HepG2 (cell line): Measurements from ENCODE around the gene SLU7. TPM values are rescaled to one million over a fixed set of nuclear protein-coding genes. Genes with fewer than 3 reads are reported as not detected.
A peak's percentile ranks its signal among the peaks of the same experiment; 100 is the strongest.

Source experiments
- ARHGAP35 ChIP-seq: sonication (generic); formaldehyde crosslinking; IDR thresholded peaks from 2 replicates; pipeline ENCODE4 v1.9.0; 2022; ENCODE audit warnings: mild to moderate bottlenecking, inconsistent platforms, moderate library complexity, missing genetic modification reagents, borderline replicate concordance
- ATF7-NPFF ChIP-seq: sonication (generic); formaldehyde crosslinking; IDR thresholded peaks from 2 replicates; pipeline ENCODE4 v1.8.1; 2023; ENCODE audit warnings: mild to moderate bottlenecking, low read depth, missing genetic modification reagents, moderate library complexity
- BORCS8-MEF2B ChIP-seq: sonication (generic); formaldehyde crosslinking; IDR thresholded peaks from 2 replicates; pipeline ENCODE4 v1.8.0; 2022; ENCODE audit warnings: mild to moderate bottlenecking, missing genetic modification reagents
- FOXP1 ChIP-seq, 2 experiments: fragments of 450-650 bp in 1 of 2; IDR thresholded peaks; 2 replicates each; pipeline ENCODE4 v1.6.1; 2017 to 2018; ENCODE audit warnings: antibody characterized with exemption in 1 of 2
- HMG20A ChIP-seq: IDR thresholded peaks from 2 replicates; pipeline ENCODE4 v1.6.1; 2016; ENCODE audit warnings: borderline replicate concordance
- MAFF ChIP-seq: IDR thresholded peaks from 2 replicates; pipeline ENCODE4 v1.6.1; 2011; ENCODE audit warnings: low read depth, low read length, improper control_type of control experiment
- MBD4 ChIP-seq: IDR thresholded peaks from 2 replicates; pipeline ENCODE4 v1.6.1; 2012; ENCODE audit warnings: low read length, inconsistent platforms, borderline replicate concordance
- MED8 ChIP-seq: sonication (generic); formaldehyde crosslinking; IDR thresholded peaks from 2 replicates; pipeline ENCODE4 v1.8.1; 2023; ENCODE audit warnings: mild to moderate bottlenecking, missing genetic modification reagents; ENCODE audit not compliant: insufficient replicate concordance
- NAIF1 ChIP-seq: sonication (generic); formaldehyde crosslinking; IDR thresholded peaks from 2 replicates; pipeline ENCODE4 v1.5.0; 2020; ENCODE audit warnings: mild to moderate bottlenecking, missing genetic modification reagents, borderline replicate concordance
- PCBP2 ChIP-seq: fragments of 200-400 bp; formaldehyde crosslinking; optimal IDR thresholded peaks from 2 replicates; pipeline ENCODE3; 2018; ENCODE audit warnings: low read length, low read depth; ENCODE audit not compliant: poor library complexity, severe bottlenecking
- PHB2 ChIP-seq: fragments of 450-650 bp; IDR thresholded peaks from 2 replicates; pipeline ENCODE4 v1.6.1; 2018; ENCODE audit not compliant: partially characterized antibody
- POGZ ChIP-seq: sonication (generic); formaldehyde crosslinking; IDR thresholded peaks from 2 replicates; pipeline ENCODE4 v1.4.0; 2020; ENCODE audit warnings: mild to moderate bottlenecking, missing genetic modification reagents
- PRPF4 ChIP-seq: fragments of 200-400 bp; formaldehyde crosslinking; IDR thresholded peaks from 2 replicates; pipeline ENCODE4 v1.6.1; 2016; ENCODE audit warnings: low read length, low read depth; ENCODE audit not compliant: poor library complexity, severe bottlenecking
- RELA ChIP-seq: sonication (generic); formaldehyde crosslinking; IDR thresholded peaks from 2 replicates; pipeline ENCODE4 v1.4.0; 2020; ENCODE audit warnings: missing genetic modification reagents
- REPIN1 ChIP-seq: sonication (generic); formaldehyde crosslinking; IDR thresholded peaks from 2 replicates; pipeline ENCODE4 v1.8.0; 2022; ENCODE audit warnings: missing genetic modification reagents, low read depth, mild to moderate bottlenecking, borderline replicate concordance
- SP1 ChIP-seq, 2 experiments: fragments of 450-650 bp in 1 of 2; sonication (generic) in 1 of 2; formaldehyde crosslinking in 1 of 2; IDR thresholded peaks; 2 replicates each; pipeline versions ENCODE4 v1.4.0 to v1.6.1; 2016 to 2020; ENCODE audit warnings: missing genetic modification reagents in 1 of 2
- ZNF230 ChIP-seq: sonication (generic); formaldehyde crosslinking; IDR thresholded peaks from 2 replicates; pipeline ENCODE4 v1.4.0; 2020; ENCODE audit warnings: mild to moderate bottlenecking, missing genetic modification reagents
- ZNF333 ChIP-seq: sonication (generic); formaldehyde crosslinking; IDR thresholded peaks from 2 replicates; pipeline ENCODE4 v1.4.0; 2020; ENCODE audit warnings: mild to moderate bottlenecking, missing genetic modification reagents, borderline replicate concordance
- ZNF460 ChIP-seq: sonication (generic); formaldehyde crosslinking; IDR thresholded peaks from 2 replicates; pipeline ENCODE4 v1.5.1; 2020; ENCODE audit warnings: missing genetic modification reagents, mild to moderate bottlenecking, borderline replicate concordance
- ZNF746 ChIP-seq: sonication (generic); formaldehyde crosslinking; IDR thresholded peaks from 2 replicates; pipeline ENCODE4 v1.8.0; 2022; ENCODE audit warnings: mild to moderate bottlenecking, missing genetic modification reagents
- polyA plus RNA-seq, 8 experiments: library from polyadenylated mRNA; depleted of rRNA in 3 of 8; stranded (reverse) in 7 of 8; unstranded in 1 of 8; fragments of >200 nt; fragmentation: Illumina TruSeq in 4 of 8; extraction: Trizol in 4 of 8; gene quantifications; 2 replicates each; pipeline versions ENCODE4 v1.2.1 to v1.2.3, GENCODE V29; 2011 to 2016; ENCODE audit warnings: low read depth in 4 of 8, missing spikeins in 1 of 8, mixed read lengths in 1 of 8; ENCODE audit not compliant: insufficient read depth in 1 of 8
- total RNA-seq, 5 experiments: library from RNA; depleted of rRNA; stranded (reverse); fragments of >200 nt; fragmentation: Illumina TruSeq; extraction: Trizol; gene quantifications; 2 replicates each; pipeline ENCODE4 v1.2.3, GENCODE V29; 2016; ENCODE audit warnings: low read depth in 1 of 5
- TF ChIP-seq, protein P1 (sequence below), 2 experiments: IDR thresholded peaks; 2 replicates each; pipeline ENCODE4 v1.6.1; 2011 to 2012; ENCODE audit warnings: low read length in 2 of 2, borderline replicate concordance in 1 of 2, low read depth in 1 of 2, mild to moderate bottlenecking in 1 of 2, moderate library complexity in 1 of 2
- TF ChIP-seq, protein P2 (sequence below): sonication (generic); formaldehyde crosslinking; IDR thresholded peaks from 2 replicates; pipeline ENCODE4 v1.8.1; 2023; ENCODE audit warnings: mild to moderate bottlenecking, inconsistent platforms, moderate library complexity, missing genetic modification reagents, borderline replicate concordance
- TF ChIP-seq, protein P3 (sequence below): sonication (generic); formaldehyde crosslinking; IDR thresholded peaks from 2 replicates; pipeline ENCODE4 v1.8.1; 2023; ENCODE audit warnings: mild to moderate bottlenecking, missing genetic modification reagents

The SLU7 gene
- total and polyA plus RNA-seq, 2 of the 13 experiments (the other 11 are each of a cell fraction or from before 2014, with no cell fraction given): 24.0 to 39.2 TPM

DNA sequence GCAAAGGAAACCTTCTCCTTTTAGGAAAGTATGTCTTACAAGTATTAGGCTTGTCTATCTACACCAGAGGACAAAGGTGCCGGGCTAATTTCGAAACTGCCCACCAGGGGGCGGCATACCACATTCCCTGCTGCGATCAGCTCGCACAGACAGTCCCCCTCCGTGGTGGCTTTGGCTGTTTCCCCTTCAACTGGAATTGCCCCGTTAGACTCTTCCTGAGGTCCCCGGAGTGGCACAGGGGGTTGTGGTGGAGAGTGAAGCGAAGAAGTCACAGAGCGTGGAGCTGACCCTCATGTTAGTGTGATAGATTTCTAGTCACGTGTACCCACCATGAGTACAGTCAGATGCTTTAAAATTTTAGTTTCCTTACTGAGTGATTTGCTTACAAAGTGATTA lies 20.3 kb upstream of the SLU7 start (continued):
- TF ChIP-seq, protein P1, sequence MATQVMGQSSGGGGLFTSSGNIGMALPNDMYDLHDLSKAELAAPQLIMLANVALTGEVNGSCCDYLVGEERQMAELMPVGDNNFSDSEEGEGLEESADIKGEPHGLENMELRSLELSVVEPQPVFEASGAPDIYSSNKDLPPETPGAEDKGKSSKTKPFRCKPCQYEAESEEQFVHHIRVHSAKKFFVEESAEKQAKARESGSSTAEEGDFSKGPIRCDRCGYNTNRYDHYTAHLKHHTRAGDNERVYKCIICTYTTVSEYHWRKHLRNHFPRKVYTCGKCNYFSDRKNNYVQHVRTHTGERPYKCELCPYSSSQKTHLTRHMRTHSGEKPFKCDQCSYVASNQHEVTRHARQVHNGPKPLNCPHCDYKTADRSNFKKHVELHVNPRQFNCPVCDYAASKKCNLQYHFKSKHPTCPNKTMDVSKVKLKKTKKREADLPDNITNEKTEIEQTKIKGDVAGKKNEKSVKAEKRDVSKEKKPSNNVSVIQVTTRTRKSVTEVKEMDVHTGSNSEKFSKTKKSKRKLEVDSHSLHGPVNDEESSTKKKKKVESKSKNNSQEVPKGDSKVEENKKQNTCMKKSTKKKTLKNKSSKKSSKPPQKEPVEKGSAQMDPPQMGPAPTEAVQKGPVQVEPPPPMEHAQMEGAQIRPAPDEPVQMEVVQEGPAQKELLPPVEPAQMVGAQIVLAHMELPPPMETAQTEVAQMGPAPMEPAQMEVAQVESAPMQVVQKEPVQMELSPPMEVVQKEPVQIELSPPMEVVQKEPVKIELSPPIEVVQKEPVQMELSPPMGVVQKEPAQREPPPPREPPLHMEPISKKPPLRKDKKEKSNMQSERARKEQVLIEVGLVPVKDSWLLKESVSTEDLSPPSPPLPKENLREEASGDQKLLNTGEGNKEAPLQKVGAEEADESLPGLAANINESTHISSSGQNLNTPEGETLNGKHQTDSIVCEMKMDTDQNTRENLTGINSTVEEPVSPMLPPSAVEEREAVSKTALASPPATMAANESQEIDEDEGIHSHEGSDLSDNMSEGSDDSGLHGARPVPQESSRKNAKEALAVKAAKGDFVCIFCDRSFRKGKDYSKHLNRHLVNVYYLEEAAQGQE (IDR thresholded peaks at IDR 0.05; ENCODE audit: borderline replicate concordance in 1 of 2, low read depth in 1 of 2, low read length in 2 of 2): no peak
- TF ChIP-seq PCBP2: no peak
- TF ChIP-seq ZNF333 (CRISPR knock-in tag): no peak
- TF ChIP-seq NAIF1: no peak
- TF ChIP-seq, protein P2, sequence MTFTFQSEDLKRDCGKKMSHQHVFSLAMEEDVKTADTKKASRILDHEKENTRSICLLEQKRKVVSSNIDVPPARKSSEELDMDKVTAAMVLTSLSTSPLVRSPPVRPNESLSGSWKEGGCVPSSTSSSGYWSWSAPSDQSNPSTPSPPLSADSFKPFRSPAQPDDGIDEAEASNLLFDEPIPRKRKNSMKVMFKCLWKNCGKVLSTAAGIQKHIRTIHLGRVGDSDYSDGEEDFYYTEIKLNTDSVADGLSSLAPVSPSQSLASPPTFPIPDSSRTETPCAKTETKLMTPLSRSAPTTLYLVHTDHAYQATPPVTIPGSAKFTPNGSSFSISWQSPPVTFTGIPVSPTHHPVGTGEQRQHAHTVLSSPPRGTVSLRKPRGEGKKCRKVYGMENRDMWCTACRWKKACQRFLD (CRISPR knock-in tag): no peak
- no peak for TF ChIP-seq MED8 (CRISPR knock-in tag)
- TF ChIP-seq MBD4: no peak
- TF ChIP-seq HMG20A: no peak
- TF ChIP-seq ARHGAP35 (CRISPR knock-in tag): no peak
- peak; percentile 62; the same call in 1 of the 2 replicates for TF ChIP-seq REPIN1 (CRISPR knock-in tag)
- no peak for TF ChIP-seq ZNF460 (CRISPR knock-in tag)
- no peak for TF ChIP-seq ZNF230 (CRISPR knock-in tag)
- peak; percentile 32; the same call in 1 of the 2 replicates for TF ChIP-seq POGZ (CRISPR knock-in tag)
- no peak for TF ChIP-seq SP1 (IDR thresholded peaks at IDR 0.05)
- TF ChIP-seq SP1 (CRISPR knock-in tag; IDR thresholded peaks at IDR 0.05): no peak
- TF ChIP-seq BORCS8-MEF2B (CRISPR knock-in tag): 0 out of 2 replicates have a peak, but pooled peaks have one; percentile 18
- TF ChIP-seq PRPF4: no peak
- no peak for TF ChIP-seq RELA (CRISPR knock-in tag)
- no peak for TF ChIP-seq MAFF
- no peak for TF ChIP-seq ZNF746 (CRISPR knock-in tag)
- no peak for TF ChIP-seq PHB2
- no peak for TF ChIP-seq FOXP1 (IDR thresholded peaks at IDR 0.05)
- TF ChIP-seq FOXP1 (CRISPR knock-in tag; IDR thresholded peaks at IDR 0.05): no peak
- TF ChIP-seq, protein P3, sequence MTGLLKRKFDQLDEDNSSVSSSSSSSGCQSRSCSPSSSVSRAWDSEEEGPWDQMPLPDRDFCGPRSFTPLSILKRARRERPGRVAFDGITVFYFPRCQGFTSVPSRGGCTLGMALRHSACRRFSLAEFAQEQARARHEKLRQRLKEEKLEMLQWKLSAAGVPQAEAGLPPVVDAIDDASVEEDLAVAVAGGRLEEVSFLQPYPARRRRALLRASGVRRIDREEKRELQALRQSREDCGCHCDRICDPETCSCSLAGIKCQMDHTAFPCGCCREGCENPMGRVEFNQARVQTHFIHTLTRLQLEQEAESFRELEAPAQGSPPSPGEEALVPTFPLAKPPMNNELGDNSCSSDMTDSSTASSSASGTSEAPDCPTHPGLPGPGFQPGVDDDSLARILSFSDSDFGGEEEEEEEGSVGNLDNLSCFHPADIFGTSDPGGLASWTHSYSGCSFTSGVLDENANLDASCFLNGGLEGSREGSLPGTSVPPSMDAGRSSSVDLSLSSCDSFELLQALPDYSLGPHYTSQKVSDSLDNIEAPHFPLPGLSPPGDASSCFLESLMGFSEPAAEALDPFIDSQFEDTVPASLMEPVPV (CRISPR knock-in tag): no peak
- 0 out of 2 replicates have a peak, but pooled peaks have one; percentile 51 for TF ChIP-seq ATF7-NPFF (CRISPR knock-in tag)
